Measurements from ENCODE around the gene TCF23. TPM values are rescaled to one million over a fixed set of nuclear protein-coding genes. Genes with fewer than 3 reads are reported as not detected.
"Not testable (repeated sequence)": the region's sequence is repeated elsewhere in the genome, so short reads cannot be mapped to it uniquely, and the experiment has no call there.

TCF23 gene
- total RNA-seq, 1 donor from 2014 or later = not detected

- no peak for DNase-seq (ENCODE audit: low spot score)
- intact Hi-C loops (cut with DNase I) = no loop called here
Measured at GRCh38 chr2:27150639-27151230, 1.9 kb downstream of the TCF23 start.

GRCh38 chr2:27152102-27152795 is 3.4 kb downstream of the TCF23 start:
- intact Hi-C loops (cut with DNase I) = no loop called here
- DNase-seq (ENCODE audit: low spot score) = no peak

GRCh38 chr2:27152796-27153464 is 4.1 kb downstream of the TCF23 start:
- intact Hi-C loops (cut with DNase I) = no loop called here
- DNase-seq (ENCODE audit: low spot score) = no peak

GRCh38 chr2:27154488-27154887 is 5.7 kb downstream of the TCF23 start:
- intact Hi-C loops (cut with DNase I) = no loop called here
- DNase-seq (ENCODE audit: low spot score) = no peak

- DNase-seq (ENCODE audit: low spot score) = no peak
- intact Hi-C loops (cut with DNase I) = no loop called here
Measured at GRCh38 chr2:27155069-27155520, 6.3 kb downstream of the TCF23 start.

GRCh38 chr2:27158468-27158867 is 9.7 kb downstream of the TCF23 start:
- intact Hi-C loops (cut with DNase I) = no loop called here
- no peak for DNase-seq (ENCODE audit: low spot score)

- DNase-seq (ENCODE audit: low spot score) = no peak
- intact Hi-C loops (cut with DNase I) = no loop called here
Measured at GRCh38 chr2:27159271-27159670, 10.5 kb downstream of the TCF23 start.

GRCh38 chr2:27160191-27160590 is 11.4 kb downstream of the TCF23 start:
- intact Hi-C loops (cut with DNase I) = no loop called here
- DNase-seq (ENCODE audit: low spot score) = no peak

GRCh38 chr2:27162151-27163121 is 13.6 kb downstream of the TCF23 start:
- no peak for DNase-seq (ENCODE audit: low spot score)
- intact Hi-C loops (cut with DNase I) = no loop called here

- intact Hi-C loops (cut with DNase I) = no loop called here
- no peak for DNase-seq (ENCODE audit: low spot score)
Measured at GRCh38 chr2:27164960-27165763, 16.4 kb downstream of the TCF23 start.

- DNase-seq (ENCODE audit: low spot score) = peak; percentile 26
- intact Hi-C loops (cut with DNase I) = no loop called here
Measured at GRCh38 chr2:27170581-27171337, 22.0 kb downstream of the TCF23 start.

GRCh38 chr2:27171351-27171848 is 22.6 kb downstream of the TCF23 start:
- DNase-seq (ENCODE audit: low spot score) = no peak
- intact Hi-C loops (cut with DNase I) = no loop called here

- no peak for DNase-seq (ENCODE audit: low spot score)
- intact Hi-C loops (cut with DNase I) = no loop called here
Measured at GRCh38 chr2:27174638-27175037, 25.8 kb downstream of the TCF23 start.

- intact Hi-C loops (cut with DNase I) = no loop called here
- DNase-seq (ENCODE audit: low spot score) = no peak
Measured at GRCh38 chr2:27175330-27175729, 26.5 kb downstream of the TCF23 start.

- DNase-seq (ENCODE audit: low spot score); intact Hi-C loops (cut with DNase I): not testable (repeated sequence)
Measured at GRCh38 chr2:27175781-27176180, 27.0 kb downstream of the TCF23 start.

GRCh38 chr2:27177441-27178351 is 28.9 kb downstream of the TCF23 start:
- no peak for DNase-seq (ENCODE audit: low spot score)
- intact Hi-C loops (cut with DNase I) = no loop called here

- intact Hi-C loops (cut with DNase I) = no loop called here
- no peak for DNase-seq (ENCODE audit: low spot score)
Measured at GRCh38 chr2:27178469-27178868, 29.7 kb downstream of the TCF23 start.
